Stimulated activated CD4-positive, alpha-beta T cell treated with anti-CD3 and anti-CD28 coated beads, TNF-alpha, amount 100 ng/mL, for 1 hour (primary cell): ENCODE measurements around the gene EIF1AY.
"Not testable (repeated sequence)": the region's sequence is repeated elsewhere in the genome, so short reads cannot be mapped to it uniquely, and the experiment has no call there.

Experiments
- DNase-seq, 3 donors: peaks; one replicate each; pipeline ENCODE4 v3.0.0-alpha.2; 2020; ENCODE audit warnings: low read depth in 3 of 3, low spot score in 1 of 3

Gene EIF1AY, protein sequence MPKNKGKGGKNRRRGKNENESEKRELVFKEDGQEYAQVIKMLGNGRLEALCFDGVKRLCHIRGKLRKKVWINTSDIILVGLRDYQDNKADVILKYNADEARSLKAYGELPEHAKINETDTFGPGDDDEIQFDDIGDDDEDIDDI

DNA sequence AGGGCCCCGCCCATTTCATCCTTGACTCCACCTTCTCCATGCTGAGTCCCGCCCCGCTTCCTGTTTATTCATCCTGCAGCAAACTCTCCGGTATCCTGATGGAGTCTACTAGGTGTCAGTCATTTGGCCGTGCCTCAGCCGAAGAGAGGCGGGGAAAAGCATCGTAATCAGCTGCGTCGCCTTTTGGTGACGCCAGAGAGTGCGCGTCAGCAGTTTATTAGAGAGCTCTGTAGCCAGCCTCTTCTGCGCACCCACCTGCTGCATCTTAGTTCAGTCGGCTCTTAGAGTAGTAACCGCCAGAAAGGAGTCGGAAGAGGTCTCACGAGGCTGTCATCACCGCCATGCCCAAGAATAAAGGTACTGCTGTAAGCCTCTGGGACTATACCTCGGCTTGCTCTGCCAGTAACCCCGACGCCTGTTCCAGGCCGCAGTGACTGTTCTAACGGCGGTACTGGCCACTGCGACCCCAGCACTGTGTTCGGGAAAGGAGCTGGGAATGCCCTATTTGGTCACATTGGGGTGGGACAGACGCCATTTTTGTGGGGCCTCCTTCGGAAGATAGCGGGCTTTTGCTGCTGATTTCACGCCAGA lies at the start of gene EIF1AY:
Gene EIF1AY (plus strand): TSS at position 246 of the 591 bp plus-strand sequence. CDS start 96 bp downstream, at position 342.
- peak in 2 of 3 donors; percentile 66 to 69 for DNase-seq

DNA sequence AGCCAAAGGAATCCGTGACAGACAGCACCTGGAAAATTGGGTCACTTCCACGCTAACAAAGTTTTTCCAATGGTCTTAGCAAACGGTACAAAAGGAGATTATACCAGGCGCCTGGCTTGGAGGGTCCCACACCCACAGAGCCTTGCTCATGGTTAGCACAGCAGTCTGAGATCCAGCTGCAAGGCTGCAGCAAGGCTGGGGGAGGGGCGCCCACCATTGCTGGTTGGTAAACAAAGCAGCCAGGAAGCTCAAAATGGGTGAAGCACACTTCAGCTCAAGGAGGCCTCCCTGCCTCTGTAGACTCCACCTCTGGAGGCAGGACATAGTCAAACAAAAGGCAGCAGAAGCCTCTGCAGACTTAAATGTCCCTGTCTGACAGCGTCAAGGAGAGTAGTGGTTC lies 47.1 kb upstream of the EIF1AY start:
- no peak for DNase-seq

DNA sequence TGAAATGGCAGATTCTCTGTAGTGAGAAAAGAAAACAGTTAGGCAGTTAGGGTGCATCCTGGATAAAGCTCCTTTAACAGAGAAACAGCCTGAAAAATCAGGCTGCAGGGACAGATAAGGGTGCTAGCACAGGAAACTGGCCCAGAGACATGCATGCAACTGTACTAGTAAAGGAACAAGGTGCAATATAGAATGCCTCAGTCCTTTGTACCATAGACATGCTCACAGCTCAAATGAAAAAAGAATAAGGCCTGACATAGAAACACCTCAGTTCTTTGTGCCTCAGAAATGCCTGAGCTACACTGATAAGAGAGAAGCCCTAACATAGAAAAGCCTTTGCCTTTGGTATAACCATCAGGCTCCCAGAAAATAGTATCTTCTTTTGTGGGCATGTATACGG lies 37.4 kb upstream of the EIF1AY start:
- DNase-seq = no peak

DNA sequence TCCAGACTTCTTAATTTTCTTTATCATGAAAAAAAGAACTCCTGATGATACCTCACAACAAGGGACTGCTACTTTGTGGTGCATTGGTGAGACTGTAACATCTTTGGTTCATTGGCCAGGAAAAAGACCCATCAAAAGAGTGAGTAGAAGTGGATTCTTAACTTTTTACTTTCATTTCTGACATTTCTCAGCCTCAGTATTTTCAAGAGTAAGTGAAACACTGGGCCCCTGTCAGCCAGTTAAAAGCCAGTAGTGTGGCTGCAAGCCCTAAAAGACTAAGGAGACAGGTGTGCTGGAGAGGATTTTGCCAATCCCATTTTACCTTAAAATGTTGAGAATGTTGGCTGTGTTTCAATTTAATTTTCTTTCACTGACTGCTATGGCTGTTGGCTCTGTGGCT lies 36.6 kb upstream of the EIF1AY start:
- DNase-seq = no peak

DNA sequence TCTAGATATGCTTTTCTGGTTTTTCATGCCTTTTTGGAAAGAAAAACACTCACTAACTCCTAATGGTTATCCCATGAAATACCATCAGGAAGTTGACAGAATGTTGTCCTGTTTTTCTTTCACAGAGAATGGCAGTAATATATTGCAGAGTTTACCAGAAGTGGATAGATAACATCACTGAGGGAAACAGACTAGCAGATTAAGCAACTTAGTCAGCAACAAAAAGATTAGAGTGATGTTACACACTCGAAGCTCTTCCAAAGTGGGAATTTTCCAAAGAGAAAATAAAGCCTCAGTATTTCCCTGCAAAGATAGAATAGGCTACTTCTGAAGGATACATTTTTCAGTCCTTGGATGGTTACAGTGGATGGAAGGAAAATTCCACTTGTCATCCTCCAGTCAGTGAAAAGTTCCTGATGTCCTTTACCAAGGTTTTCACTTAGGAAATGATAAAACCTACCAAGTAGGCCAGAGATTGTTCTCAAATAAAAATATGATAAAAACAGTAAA lies 31.1 kb upstream of the EIF1AY start:
- DNase-seq = no peak

DNA sequence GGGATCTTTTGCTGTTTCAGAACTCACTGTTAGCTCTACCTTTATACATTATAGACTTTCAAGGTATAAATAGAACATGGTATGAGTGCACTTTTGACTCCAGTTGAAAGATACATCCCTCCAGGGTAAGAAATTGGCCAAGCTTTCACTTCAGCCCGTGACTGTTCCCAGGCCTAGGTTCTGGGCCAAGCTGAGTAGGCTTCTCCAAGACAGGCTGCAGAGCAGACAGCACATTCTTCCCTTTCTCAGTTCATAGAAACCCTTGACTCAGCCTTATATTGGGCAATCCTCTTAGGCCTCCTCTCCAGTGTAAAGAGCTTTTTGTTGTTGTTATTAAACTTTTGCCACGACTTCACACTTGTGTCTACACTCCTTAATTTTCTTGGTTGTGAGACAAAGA lies 29.5 kb upstream of the EIF1AY start:
- no peak for DNase-seq

DNA sequence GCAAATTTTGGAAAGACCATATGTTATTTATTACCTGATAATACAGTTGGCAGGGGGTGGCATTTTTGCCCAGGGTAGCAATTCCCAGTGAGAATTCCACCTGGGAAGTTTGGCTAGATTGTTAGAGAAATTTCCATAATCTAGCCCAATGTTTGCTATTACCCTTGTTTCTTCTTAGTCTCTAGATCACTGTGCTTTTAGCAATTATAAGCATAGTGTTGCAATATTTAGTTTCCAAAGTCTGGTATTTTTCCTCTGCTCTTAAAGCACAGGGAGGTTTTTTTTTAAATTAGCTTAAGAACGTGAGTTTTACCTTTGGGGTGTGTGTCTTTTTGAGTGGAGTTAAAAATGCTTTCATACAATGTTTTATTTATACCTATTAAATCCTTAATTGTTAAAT lies 26.3 kb upstream of the EIF1AY start:
- DNase-seq = no peak

DNA sequence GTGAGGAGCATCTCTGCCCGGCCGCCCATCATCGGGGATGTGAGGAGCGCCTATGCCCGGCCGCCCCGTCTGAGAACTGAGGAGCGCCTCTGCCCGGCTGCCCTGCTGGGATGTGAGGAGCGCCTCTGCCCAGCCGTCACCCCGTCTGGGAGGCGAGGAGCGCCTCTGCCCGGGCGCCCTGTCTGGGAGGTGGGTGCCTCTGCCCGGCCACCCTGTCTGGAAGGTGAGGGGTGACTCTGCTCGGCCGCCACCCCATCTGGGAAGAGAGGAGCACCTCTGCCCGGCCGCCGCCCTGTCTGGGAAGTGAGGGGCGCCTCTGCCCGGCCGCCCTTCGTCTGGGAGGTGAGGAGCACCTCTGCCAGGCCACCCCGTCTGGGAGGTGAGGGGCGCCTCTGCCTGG lies 23.7 kb upstream of the EIF1AY start:
- DNase-seq = no peak

DNA sequence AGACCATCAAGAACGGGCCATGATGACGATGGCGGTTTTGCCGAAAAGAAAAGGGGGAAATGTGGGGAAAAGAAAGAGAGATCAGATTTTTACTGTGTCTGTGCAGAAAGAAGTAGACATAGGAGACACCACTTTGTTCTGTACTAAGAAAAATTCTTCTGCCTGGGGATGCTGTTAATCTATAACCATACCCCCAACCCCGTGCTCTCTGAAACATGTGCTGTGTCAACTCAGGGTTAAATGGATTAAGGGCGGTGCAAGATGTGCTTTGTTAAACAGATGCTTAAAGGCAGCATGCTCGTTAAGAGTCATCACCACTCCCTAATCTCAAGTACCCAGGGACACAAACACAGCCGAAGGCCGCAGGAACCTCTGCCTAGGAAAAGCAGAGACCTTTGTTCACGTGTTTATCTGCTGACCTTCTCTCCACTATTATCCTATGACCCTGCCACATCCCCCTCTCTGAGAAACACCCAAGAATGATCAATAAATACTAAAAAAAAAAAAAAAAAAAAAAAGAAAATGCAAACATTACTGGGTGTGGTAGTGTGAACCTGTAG lies 22.7 kb upstream of the EIF1AY start:
- DNase-seq = not testable (repeated sequence)

DNA sequence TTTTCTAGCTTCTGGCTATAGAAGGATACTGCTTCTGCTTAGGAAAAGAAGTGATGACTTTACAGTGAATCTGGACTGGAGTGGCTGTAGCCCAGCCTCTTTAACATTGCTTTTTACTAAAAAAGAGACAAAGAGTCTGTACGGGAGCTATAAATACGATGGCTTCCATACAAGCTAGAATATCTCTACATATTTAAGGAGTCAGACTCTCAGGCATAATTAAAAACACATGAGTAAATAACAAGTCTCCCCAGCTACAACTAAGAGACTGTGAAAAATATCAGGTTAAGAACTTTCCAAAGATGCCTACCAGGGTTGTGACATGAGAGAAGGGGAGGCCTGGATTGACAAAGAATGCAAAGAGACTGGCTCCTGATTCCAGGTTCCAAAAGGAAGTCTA lies 19.8 kb upstream of the EIF1AY start:
- no peak for DNase-seq

DNA sequence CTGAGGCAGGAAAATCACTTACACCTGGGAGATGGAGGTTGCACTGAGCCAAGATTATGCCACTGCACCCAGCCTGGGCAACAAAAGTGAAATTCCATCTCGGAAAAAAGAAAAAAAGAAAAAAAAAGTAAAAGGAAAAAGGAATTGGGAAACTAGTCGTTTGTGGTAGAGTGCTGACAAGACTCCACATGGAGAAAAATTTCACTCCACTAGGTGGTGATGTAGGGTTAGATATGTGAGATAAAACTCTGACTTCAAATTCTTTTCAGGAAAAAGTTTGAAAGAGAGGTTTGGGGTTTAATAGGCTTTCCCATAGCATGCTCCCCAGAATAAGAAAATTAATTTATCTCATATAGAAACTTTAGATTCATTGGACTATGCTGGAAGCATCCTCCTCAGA lies 16.9 kb upstream of the EIF1AY start:
- DNase-seq = no peak

DNA sequence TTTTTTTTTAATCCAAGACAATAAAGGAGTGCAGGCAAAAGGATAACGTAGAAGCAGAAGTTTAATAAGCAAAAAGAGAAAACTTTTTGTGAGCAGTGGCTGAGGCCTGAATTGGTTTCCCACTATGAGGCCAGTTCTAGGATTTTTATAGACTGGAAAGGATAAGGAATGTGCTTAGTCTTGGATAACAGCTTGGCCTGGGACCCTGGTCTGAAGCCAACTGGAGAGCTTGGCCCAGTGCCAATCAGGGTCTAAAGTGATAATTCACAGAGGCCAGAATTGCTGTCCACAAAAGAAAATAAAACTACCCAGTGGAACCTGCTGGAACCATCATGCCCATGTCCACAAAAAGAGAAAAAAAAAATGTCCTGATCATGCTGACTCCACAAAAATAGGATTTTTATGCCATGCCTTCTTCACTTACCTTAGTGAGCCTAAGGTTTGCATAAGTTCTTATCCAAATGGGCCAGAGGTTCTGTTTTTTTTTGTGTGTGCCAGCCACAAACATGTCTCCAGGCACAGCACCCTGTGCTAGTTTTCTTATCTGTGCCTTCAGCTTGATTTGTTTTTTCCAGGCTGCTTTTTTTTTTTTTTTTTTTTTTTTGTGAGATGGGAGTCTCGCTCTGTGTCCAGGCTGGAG lies 15.6 kb upstream of the EIF1AY start:
- no peak for DNase-seq

DNA sequence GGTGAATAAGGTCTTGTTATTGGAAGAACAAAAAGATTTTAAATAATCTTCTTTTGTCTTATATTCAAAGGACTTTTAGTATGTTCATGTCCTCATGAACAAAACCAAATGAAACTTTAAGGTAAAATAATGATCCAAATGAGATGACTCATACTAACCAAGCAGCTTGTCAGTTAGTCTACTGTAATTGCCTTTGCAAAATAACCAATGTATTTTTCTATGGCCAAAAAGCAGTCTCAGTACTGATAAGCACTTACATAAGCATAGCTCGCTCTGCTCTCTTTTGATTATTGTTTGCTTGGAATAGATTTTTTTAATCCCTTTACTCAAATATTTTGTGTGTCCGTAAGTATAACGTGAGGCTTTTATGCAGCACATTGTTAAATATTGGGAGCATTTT lies 4.3 kb upstream of the EIF1AY start:
- DNase-seq = no peak

DNA sequence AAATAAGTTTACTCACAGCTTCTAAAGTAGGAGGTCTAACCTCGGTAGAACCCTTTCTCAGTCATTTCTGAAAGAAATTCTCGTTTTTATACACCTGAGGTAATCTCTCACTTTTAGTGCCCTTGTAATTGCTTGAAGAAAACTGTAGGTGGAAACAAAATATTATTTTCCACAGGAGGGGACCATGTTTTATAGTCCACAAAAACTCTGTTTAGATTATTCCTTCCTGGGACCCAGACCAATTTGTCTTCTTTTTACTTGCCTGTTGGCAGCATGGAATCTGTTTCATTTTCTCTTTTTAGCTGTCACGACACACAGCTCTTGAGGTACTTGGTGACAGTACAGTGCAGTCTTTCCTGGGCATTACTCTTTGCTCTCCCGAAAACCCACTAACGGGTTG lies 930 bp downstream of the EIF1AY start:
- DNase-seq = no peak

DNA sequence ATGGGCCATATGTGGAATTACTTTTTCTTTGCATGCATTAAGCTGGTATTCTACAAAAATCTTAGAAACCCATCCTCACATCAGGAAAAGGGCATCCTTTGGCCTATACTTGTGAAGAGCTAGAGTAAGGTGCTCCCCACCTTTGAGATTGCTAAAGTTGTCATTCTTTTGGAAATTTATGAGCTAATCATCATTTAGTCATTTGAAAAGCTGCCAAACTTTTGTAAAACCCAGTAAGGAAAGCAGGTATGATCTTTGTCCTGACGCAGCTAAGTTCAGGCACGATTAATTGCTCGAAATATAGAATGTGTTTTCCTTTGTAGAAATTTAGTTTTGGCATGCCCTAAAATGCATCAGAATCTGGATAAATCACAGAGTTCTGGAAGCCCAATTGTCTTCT lies 2.6 kb downstream of the EIF1AY start:
- no peak for DNase-seq

DNA sequence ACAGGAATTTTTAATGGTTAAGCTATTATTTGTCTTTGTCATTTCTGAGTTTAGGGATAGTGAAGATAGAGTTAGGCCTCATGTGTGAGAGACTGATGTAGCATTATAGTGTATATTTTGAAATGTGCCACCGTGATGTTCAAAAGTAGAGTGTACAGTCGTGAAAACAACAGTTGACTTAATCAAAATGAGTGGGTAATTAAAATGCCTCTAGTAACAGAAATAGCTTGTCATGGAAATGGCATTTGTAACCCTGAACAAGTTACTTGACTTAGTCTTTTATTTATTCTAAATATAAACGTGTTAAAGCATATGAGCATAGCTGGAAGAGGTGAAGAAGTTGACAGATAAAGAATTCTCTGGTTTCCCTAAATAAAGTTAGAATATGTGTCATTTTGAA lies 6.1 kb downstream of the EIF1AY start:
- DNase-seq = no peak

DNA sequence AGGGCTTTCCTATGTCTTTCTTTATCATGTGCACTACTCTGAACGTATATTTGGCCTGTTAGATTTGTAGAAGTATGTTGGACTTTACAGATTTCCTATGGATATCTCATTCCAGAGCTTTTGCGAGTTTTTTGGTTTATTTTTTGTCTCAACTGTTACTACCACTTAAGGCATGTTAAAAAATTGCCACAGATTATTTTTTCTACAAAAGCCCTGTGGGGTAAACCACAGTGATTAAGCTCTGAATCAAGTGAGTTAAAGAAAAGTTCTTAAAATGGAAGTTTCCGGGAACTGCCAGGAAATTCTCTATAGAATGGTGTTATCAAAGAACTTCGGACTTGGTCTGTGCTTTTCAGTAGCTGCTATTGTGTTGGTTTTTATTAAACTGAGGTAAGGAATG lies 10.6 kb downstream of the EIF1AY start:
- no peak for DNase-seq
